HT-29 (cell line): Measurements from ENCODE around the gene TTC6. TPM values are rescaled to one million over a fixed set of nuclear protein-coding genes. Genes with fewer than 3 reads are reported as not detected.

Source experiments
- DNase-seq: peaks from one replicate; pipeline ENCODE4 v3.0.0-alpha.2; 2015; ENCODE audit warnings: low spot score
- total RNA-seq: library from RNA; depleted of rRNA; stranded (reverse); fragments of >200 nt; shearing (Covaris generic); gene quantifications from 2 replicates; pipeline ENCODE4 v1.2.3, GENCODE V29; 2014

Gene TTC6
- total RNA-seq, 1 experiment from 2014 or later: 6.3 TPM

DNA sequence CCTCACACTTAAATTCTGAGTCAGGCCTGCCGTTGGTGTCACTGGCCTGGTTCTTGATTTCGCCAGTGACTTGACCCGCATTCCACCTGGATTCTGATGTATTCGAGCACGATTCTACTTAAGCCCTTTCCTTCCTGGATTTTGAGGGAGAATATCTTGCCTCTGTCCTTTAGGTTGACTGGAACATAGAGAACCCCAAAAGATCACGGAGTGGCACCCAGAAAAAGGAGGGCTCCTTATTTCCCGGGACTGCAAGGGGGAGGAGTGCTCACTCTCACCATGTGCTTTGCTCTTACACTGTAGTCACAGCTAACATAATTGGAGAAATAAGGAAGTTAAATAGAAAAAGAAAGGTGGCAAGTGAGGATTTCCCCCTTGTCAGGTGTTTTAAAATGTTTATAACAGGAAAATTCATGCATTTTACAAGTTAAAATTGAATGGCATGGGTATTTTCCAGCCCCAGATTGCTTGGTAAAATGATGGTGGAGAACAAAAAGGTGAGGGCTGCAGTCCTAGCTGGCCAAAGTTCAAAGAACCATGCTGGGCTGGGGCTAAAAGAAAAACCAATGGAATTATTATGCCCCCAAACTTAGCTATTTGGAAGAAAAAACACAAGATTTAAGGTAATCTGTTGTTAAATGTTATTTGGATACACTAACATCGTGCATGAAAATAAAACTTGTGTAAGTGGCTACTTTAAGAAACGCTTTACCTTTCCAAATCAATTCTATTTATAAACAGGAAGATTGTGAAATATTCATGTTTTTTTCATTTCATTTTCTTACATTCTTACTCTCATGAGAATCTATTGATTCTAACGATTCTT is 9.2 kb upstream of the TTC6 start:
- DNase-seq: peak; percentile 69

DNA sequence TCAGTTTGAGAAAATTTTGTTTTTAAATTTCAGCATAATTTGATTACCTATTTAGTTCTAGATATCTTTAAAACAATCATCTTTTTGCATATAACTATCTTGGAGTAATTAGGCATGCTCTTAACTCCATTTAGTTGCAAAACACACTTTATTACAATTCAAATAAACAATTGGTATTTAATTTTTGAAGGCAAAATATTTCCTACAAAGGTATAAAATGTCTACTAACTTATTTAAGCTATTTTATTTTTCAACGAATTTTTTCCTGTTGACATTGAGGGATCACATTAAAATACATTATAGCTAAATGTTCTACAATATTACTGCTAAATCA is 8.7 kb upstream of the TTC6 start:
- DNase-seq: no peak

- DNase-seq: peak; percentile 68
Observed at GRCh38 chr14:37587131-37587803, 8.2 kb upstream of the TTC6 start.

DNA sequence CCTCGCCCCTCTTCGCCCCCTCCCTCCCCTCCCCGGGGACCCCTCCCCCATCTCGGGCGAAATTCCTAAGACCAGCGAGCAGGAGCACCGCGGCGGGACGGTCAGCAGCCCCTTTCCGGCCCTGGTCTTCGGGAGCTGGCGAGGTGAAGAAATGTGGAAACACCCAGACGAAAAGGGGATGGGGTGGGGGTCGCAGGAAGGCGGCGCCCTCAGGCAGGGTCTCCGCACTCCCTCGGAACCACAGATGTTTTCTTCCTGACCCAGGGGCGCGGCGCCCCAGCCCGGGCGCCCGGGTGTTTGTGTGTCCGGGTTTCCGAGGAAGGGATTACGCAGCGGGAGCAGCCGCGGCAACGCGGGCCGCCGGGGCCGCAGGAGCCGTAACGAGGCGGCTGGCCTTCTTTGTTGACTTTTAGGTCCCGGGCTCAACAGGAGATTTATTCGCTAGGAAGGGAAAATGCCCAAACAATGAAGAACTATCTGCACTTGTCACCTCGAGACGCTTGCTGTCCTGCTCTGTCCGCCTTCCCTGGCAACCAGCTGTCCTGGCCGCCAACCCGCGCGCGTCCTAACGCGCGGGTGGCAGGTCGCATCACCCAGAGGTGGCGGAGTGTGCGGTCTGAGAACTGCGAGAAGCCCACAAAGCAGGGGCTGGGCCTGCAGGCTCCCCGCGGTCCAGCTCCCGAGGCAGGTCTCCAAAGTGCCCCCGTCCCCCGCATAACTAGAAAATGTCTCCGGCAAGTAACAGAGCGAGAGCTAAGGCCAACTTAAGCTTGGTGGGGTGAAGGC is 7.4 kb upstream of the TTC6 start:
- peak; percentile 61 for DNase-seq

GRCh38 chr14:37588667-37588955 is 6.8 kb upstream of the TTC6 start:
- peak; percentile 61 for DNase-seq

- DNase-seq: peak; percentile 64
Observed at GRCh38 chr14:37588956-37589714, 6.3 kb upstream of the TTC6 start.

GRCh38 chr14:37589715-37590427 is 5.6 kb upstream of the TTC6 start:
- DNase-seq: peak; percentile 61

DNA sequence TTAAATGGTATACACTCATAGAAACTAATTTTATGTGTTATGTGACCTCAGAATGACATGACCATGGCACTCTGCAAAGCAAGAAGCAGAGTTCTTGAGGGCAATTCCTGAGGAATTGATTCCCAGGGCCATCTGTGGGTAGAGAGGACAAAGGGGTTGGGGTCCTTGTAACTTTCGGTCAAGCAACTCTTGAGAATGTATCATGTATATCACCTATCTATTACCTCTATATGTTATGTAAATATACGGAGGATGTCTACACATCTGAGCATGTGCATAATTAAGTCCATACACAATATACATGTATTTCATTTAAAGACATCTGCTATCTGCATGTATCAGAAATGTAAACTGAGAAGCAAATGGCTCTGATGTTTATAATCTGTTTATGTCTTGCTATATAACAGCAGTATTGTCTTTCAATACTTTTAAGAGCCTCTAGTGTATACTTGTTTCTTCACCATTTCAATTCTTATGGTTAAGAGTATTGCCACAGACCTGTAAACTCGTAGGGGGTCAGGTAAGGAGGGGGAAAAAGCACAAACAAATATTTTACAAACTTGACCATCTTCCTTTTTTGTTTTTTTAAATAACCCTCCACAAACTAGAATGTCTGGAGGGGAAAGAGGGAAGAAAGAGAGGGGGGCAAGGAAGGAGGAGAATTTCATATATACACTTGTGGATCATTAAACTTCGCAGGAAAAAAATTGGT is 4.8 kb upstream of the TTC6 start:
- DNase-seq: peak; percentile 65

- peak; percentile 66 for DNase-seq
Observed at GRCh38 chr14:37591311-37591940, 4.0 kb upstream of the TTC6 start.

DNA sequence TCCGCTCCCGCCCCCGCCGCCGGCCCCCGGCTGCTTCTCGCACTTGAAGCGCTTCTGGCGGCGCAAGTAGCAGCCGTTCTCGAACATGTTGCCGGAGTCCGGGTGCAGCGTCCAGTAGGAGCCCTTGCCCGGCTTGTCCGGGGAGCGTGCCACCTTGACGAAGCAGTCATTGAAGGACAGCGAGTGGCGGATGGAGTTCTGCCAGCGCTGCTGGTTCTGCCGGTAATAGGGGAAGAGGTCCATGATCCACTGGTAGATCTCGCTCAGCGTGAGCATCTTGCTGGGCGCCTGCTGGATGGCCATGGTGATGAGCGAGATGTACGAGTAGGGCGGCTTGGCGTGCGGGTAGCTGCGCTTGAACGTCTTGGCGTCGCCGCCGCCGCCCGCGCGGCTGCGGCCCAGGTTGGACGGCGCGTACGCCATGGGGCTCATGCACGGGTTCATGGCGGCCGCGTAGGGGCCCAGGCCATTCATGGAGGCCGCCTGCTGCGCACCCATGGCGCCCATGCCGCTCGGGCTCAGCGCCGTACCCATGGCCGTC is 3.4 kb upstream of the TTC6 start:
- peak; percentile 62 for DNase-seq

DNA sequence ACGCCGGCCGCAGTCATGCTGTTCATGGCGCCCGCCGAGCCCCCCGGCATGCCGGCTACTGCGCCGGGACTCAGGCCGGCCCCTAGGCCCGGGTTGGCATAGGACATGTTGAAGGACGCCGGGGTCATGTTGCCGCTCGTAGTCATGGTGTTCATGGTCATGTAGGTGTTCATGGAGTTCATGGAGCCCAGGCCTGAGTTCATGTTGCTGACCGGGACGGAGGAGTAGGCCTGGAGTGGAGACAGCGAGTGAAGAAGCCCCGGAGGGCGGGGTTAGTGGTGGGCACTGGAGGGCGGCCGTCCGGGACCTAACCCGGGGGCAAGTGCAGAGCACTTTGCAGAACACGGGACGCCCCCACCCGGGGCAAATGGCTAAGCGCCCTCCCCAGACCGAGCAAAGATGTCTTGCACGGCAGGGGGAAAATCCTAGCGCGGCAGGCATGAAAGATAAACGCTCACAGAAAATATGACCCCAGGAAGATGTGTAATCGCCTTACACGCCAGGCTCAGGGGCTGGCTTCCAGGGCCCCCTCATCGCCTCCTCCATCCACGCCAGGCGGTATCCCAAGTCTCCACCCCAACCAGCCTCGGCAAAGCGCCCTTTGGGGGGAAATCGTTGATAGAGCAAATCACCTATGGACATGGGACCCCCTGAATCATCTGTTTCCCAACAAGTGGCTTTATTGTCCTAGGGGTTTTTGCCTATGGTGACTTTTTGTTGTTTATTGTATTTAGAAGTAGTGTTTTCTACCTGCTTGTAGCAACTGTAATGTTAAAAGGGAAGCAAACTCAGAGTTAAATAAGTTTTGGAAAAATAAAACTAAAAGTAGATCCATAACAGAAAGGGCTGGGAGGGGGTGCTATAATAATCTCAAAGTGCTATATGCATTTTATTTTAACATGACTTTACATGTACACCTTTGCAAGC is 2.7 kb upstream of the TTC6 start:
- peak; percentile 57 for DNase-seq

- peak; percentile 71 for DNase-seq
Observed at GRCh38 chr14:37593511-37594237, 1.8 kb upstream of the TTC6 start.

GRCh38 chr14:37594238-37594970 is 1.0 kb upstream of the TTC6 start:
- peak; percentile 99 for DNase-seq

GRCh38 chr14:37595809-37596621 is 586 bp downstream of the TTC6 start:
- peak; percentile 87 for DNase-seq

DNA sequence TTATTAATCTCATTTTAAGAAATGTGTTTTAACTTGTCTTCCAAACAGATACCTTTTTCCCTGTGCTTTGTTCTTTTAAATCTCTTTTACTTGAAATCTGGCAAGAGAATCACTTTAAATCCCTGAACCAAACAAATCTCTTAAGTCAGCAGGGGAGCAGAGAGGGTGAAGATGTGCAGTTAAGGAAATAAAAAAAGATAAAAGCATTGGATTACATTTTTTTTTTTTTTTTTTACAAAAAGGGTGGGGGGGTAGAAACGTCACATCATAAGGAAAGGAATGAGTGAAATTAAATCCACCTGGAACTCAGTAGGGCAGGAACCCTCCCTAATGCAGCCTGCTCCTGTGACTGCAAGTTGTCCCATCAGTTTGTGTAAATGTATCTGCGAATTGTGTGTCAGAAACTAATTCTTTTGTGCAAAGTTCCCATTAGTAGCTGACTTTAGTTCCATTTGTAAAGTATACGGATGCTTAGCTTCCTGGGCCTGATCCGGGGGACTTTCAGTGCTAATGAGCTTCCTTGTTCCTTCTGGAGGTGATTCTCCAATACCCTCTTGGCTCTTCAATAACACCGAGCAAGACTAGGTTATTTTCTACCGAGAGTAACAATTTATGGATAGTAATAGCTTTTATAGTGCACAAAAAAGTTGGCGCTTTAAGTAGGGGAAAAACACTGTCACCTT is 1.5 kb downstream of the TTC6 start:
- DNase-seq: peak; percentile 32

DNA sequence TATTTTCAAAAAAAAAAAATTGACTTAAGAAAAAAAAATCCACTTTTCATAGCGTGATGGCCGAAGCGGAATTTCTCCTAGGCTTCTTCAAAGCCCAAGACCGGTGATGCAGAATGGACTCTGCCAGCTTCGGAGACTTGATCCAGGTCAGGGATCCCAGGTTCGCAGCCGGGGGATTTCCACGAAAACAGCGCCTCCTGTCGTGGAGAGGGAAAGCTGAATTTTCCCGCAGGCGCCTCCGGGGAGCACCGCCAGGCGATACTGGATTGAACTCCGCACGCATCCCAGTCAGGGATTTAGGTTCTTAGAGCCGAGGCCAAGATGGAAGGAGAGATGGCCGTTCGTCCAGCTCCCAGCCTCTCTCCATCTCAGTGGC is 2.1 kb downstream of the TTC6 start:
- no peak for DNase-seq
